ENCODE data around the gene SKAP1. TPM values are rescaled to one million over a fixed set of nuclear protein-coding genes. Genes with fewer than 3 reads are reported as not detected.

Gene SKAP1
- total RNA-seq, 1 donor from 2014 or later, result not detected

DNA sequence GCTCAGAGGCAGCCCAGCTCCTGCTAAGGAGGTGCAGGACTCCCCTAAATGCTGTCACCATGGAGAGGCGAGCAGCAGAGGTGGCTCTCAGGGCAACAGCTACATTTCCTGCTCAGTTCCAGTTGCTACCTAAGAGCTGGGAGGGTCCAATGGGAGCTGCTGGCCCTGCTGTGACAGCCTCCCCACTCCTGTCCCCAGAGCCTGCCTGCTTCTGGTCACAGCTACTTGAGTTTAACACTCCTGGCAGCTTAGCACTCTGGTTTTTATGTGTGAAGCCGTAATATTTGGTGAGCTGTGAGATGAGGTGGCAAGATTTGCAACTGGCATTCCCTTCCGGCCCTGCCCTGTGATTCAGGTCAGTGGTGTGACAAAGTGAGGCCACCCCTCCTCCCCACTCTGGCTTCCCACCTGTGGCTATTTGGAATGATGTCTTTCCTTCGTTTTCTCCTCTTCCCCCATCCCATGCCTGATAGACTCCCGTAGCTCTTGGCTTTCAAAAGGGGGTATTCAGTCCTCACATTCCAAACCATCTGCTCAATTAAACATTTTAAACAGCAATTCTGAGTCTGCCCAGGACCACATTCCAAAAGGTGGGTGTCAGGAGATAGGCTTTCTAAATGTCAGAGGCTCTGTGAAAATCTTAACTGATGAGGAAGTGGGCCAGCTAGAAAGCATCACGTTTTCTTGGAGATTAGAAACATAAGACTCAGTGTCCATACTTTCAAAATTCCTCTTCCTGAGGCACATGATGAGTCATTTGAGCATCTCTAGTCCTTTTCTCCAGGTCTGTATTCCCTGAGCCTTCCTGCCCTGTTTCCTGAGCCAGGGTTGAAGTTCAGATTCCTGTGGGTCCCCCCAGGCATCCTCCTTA is 42.6 kb upstream of the SKAP1 start:
- DNase-seq (ENCODE audit: low read depth), result peak; percentile 92
- Mint-ChIP-seq H3K4me1 (ENCODE audit: low read depth, unreplicated experiment) (peaks cover 12% of the 10 kb centered on the region), H3K9me3 (ENCODE audit: unreplicated experiment) (peaks cover 2% of the 10 kb centered on the region), H3K27me3 (ENCODE audit: low read depth, unreplicated experiment) (peaks cover 15% of the 10 kb centered on the region), H3K4me3 (ENCODE audit: unreplicated experiment) (no peak overlapping the region), H3K36me3 (ENCODE audit: low read depth, unreplicated experiment) (no peaks in the 10 kb centered on the region), H3K27ac (ENCODE audit: unreplicated experiment) (peak overlapping the region; percentile 90)
- H3K27me3 ChIP-seq (ENCODE audit: insufficient read depth, low read length), result no peaks in the 10 kb centered on the region
- no peaks in the 10 kb centered on the region for H3K79me2 ChIP-seq (ENCODE audit: insufficient read depth, low read length)
- no peaks in the 10 kb centered on the region for H4K20me1 ChIP-seq (ENCODE audit: insufficient read depth, low read length)
- no peak for FAIRE-seq
- H3K9ac ChIP-seq (ENCODE audit: low read length), result peak overlapping the region; percentile 54
- H3K4me2 ChIP-seq (ENCODE audit: low read length), result peak overlapping the region; percentile 53
- H3K27ac ChIP-seq (ENCODE audit: low read depth, low read length), result peak overlapping the region; percentile 70
- H3K9me3 ChIP-seq (ENCODE audit: insufficient read depth, low read depth, low read length), result no peaks in the 10 kb centered on the region
- peaks cover 14% of the 10 kb centered on the region for H3K4me1 ChIP-seq (ENCODE audit: insufficient read depth, low read length)
- TF ChIP-seq, protein P1, sequence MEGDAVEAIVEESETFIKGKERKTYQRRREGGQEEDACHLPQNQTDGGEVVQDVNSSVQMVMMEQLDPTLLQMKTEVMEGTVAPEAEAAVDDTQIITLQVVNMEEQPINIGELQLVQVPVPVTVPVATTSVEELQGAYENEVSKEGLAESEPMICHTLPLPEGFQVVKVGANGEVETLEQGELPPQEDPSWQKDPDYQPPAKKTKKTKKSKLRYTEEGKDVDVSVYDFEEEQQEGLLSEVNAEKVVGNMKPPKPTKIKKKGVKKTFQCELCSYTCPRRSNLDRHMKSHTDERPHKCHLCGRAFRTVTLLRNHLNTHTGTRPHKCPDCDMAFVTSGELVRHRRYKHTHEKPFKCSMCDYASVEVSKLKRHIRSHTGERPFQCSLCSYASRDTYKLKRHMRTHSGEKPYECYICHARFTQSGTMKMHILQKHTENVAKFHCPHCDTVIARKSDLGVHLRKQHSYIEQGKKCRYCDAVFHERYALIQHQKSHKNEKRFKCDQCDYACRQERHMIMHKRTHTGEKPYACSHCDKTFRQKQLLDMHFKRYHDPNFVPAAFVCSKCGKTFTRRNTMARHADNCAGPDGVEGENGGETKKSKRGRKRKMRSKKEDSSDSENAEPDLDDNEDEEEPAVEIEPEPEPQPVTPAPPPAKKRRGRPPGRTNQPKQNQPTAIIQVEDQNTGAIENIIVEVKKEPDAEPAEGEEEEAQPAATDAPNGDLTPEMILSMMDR (IDR thresholded peaks at IDR 0.05; ENCODE audit: insufficient read depth, low read depth, low read length), result no peak
- TF ChIP-seq EZH2 (IDR thresholded peaks at IDR 0.05; ENCODE audit: insufficient read depth, low read length), result no peak
- no peak overlapping the region for H3K4me3 ChIP-seq (ENCODE audit: insufficient read depth, low read depth, low read length)
- H2AFZ ChIP-seq (ENCODE audit: low read depth, low read length), result peak overlapping the region; percentile 27
- no peaks in the 10 kb centered on the region for H3K36me3 ChIP-seq (ENCODE audit: insufficient read depth, low read length)

DNA sequence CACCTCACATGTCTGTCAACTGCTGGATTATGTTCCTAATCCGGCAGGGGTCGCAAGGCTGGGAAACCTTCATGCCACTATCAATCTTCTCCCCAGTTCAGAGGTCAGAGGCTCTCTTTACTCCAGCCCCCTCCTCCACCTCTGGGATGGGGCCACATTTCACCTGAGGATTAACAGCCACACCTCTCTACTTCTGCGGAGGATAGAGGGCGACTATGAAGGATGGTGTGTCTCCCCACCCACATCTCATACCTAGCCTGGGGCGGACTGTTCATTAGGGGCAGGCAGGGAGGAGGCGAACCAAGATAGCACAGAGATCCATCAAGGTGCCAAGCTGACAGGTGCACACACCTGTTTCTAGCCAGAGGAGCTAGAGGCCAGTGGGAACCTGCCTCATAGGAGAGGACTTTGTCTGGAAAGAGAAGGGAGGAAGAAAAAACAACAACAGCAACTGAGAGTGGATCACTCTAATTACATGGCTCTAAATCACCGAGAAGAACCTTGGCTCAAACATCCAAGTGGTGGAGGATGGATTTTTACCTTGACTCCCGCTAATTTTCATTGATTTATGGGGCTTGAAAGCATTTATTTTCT is 41.9 kb upstream of the SKAP1 start:
- Histone ChIP-seq H3K27ac (ENCODE audit: low read depth, low read length) (peak overlapping the region; percentile 70), H4K20me1 (ENCODE audit: insufficient read depth, low read length) (no peaks in the 10 kb centered on the region), H3K4me3 (ENCODE audit: insufficient read depth, low read depth, low read length) (no peak overlapping the region), H3K79me2 (ENCODE audit: insufficient read depth, low read length) (no peaks in the 10 kb centered on the region), H3K36me3 (ENCODE audit: insufficient read depth, low read length) (no peaks in the 10 kb centered on the region), H3K4me1 (ENCODE audit: insufficient read depth, low read length) (peaks cover 14% of the 10 kb centered on the region), H2AFZ (ENCODE audit: low read depth, low read length) (peak overlapping the region; percentile 27), H3K27me3 (ENCODE audit: insufficient read depth, low read length) (no peaks in the 10 kb centered on the region), H3K4me2 (ENCODE audit: low read length) (peak overlapping the region; percentile 53), H3K9me3 (ENCODE audit: insufficient read depth, low read depth, low read length) (no peaks in the 10 kb centered on the region), H3K9ac (ENCODE audit: low read length) (peak overlapping the region; percentile 54)
- Mint-ChIP-seq H3K36me3 (ENCODE audit: low read depth, unreplicated experiment) (no peaks in the 10 kb centered on the region), H3K9me3 (ENCODE audit: unreplicated experiment) (peaks cover 2% of the 10 kb centered on the region), H3K27ac (ENCODE audit: unreplicated experiment) (peak overlapping the region; percentile 90), H3K4me3 (ENCODE audit: unreplicated experiment) (no peak overlapping the region), H3K4me1 (ENCODE audit: low read depth, unreplicated experiment) (peaks cover 12% of the 10 kb centered on the region), H3K27me3 (ENCODE audit: low read depth, unreplicated experiment) (peaks cover 8% of the 10 kb centered on the region)
- no peak for FAIRE-seq
- no peak for DNase-seq (ENCODE audit: low read depth)
- TF ChIP-seq, protein P1 (IDR thresholded peaks at IDR 0.05; ENCODE audit: insufficient read depth, low read depth, low read length), result no peak
- no peak for TF ChIP-seq EZH2 (IDR thresholded peaks at IDR 0.05; ENCODE audit: insufficient read depth, low read length)
